Prostate gland (tissue), 2 donors: ENCODE measurements around the gene PDE10A. TPM values are rescaled to one million over a fixed set of nuclear protein-coding genes. Genes with fewer than 3 reads are reported as not detected.
"Not testable (repeated sequence)": the region's sequence is repeated elsewhere in the genome, so short reads cannot be mapped to it uniquely, and the experiment has no call there.

Experiments
- DNase-seq: peaks from one replicate; pipeline ENCODE4 v3.0.0-alpha.2; 2019; ENCODE audit warnings: low spot score
- H3K27ac ChIP-seq, 2 donors: fragments of 200-600 bp; sonication (generic); 2 replicates each; pipeline ENCODE4 v1.5.1; 2017 to 2019
- H3K27me3 ChIP-seq: fragments of 200-600 bp; sonication (generic); replicated peaks from 2 replicates; pipeline ENCODE4 v1.5.1; 2019; ENCODE audit not compliant: insufficient read depth
- H3K36me3 ChIP-seq, 2 donors: fragments of 200-600 bp; sonication (generic); 1 replicate in 1 of 2; 2 replicates in 1 of 2; pipeline versions ENCODE4 v1.5.1 to v1.8.1; 2017 to 2019
- H3K4me1 ChIP-seq: fragments of 200-600 bp; sonication (generic); replicated peaks from 2 replicates; pipeline ENCODE4 v1.5.1; 2019
- H3K4me3 ChIP-seq, 2 donors: fragments of 200-600 bp; sonication (generic); 2 replicates each; pipeline ENCODE4 v1.5.1; 2017 to 2019
- H3K9me3 ChIP-seq: fragments of 200-600 bp; sonication (generic); 2 replicates; pipeline ENCODE4 v1.5.1; 2017
- POLR2A ChIP-seq: fragments of 450-650 bp; IDR thresholded peaks from one replicate; pipeline ENCODE4 v1.6.1; 2016; ENCODE audit warnings: antibody characterized with exemption, mild to moderate bottlenecking
- POLR2AphosphoS5 ChIP-seq: sonication (generic); formaldehyde crosslinking; IDR thresholded peaks from one replicate; pipeline ENCODE4 v1.6.1; 2017; ENCODE audit warnings: antibody characterized with exemption
- WGBS: methylation state at CpG from one replicate; pipeline ENCODE4 v1.1.5; 2018; 5-methylcytosine and 5-hydroxymethylcytosine counted together
- intact Hi-C: fragments of 100-400 bp; cut with DNase I; formaldehyde crosslinking; loops from one replicate; pipeline ENCODE4 v1.14.2; 2022
- total RNA-seq, 2 donors: library from RNA; depleted of rRNA; stranded (reverse); fragments of >200 nt; gene quantifications; one replicate each; pipeline ENCODE4 v1.1.0, GENCODE V29; 2016
- TF ChIP-seq, protein P1 (sequence below), 4 experiments: fragments of 200-600 bp in 2 of 4; fragments of 450-650 bp in 2 of 4; sonication (generic) in 2 of 4; IDR thresholded peaks; 1 replicate in 3 of 4; 2 replicates in 1 of 4; pipeline ENCODE4 v1.5.1; 2016 to 2019; ENCODE audit warnings: antibody characterized with exemption in 4 of 4, mild to moderate bottlenecking in 2 of 4, moderate library complexity in 2 of 4

PDE10A gene
- total RNA-seq, 2 donors from 2014 or later = 9.6 to 13.5 TPM

DNA sequence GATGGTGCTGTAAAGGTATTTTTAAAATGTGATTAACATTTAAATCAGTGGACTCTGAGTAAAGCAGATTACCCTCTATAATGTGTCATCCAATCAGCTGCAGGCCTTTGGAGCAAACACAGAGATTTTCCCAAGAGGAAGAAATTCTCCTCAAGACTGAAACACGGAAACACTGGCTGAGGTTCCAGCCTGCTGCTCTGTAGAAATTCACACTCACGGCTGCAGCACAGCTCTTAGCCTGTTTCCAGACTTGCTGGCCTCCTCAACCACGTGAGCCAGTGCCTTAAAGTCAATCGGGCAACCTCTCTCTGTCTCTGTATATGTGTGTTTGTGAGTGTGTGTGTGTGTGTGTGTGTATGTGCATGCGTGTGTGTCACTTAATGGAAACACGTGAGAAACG is 41.1 kb downstream of the PDE10A start:
- DNase-seq = no peak
- Histone ChIP-seq H3K4me3 (no peak overlapping the region), H3K27ac (no peak overlapping the region), H3K4me1 (no peaks in the 10 kb centered on the region), H3K36me3 (no peaks in the 10 kb centered on the region), H3K27me3 (no peaks in the 10 kb centered on the region), H3K9me3 (no peaks in the 10 kb centered on the region)
- intact Hi-C loops = no loop called here
- TF ChIP-seq, protein P1, sequence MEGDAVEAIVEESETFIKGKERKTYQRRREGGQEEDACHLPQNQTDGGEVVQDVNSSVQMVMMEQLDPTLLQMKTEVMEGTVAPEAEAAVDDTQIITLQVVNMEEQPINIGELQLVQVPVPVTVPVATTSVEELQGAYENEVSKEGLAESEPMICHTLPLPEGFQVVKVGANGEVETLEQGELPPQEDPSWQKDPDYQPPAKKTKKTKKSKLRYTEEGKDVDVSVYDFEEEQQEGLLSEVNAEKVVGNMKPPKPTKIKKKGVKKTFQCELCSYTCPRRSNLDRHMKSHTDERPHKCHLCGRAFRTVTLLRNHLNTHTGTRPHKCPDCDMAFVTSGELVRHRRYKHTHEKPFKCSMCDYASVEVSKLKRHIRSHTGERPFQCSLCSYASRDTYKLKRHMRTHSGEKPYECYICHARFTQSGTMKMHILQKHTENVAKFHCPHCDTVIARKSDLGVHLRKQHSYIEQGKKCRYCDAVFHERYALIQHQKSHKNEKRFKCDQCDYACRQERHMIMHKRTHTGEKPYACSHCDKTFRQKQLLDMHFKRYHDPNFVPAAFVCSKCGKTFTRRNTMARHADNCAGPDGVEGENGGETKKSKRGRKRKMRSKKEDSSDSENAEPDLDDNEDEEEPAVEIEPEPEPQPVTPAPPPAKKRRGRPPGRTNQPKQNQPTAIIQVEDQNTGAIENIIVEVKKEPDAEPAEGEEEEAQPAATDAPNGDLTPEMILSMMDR (IDR thresholded peaks at IDR 0.05) = no peak
- TF ChIP-seq POLR2A = no peak
- no peak for TF ChIP-seq POLR2AphosphoS5
- WGBS = 88% methylated on average over 7 of the region's 7 CpGs

DNA sequence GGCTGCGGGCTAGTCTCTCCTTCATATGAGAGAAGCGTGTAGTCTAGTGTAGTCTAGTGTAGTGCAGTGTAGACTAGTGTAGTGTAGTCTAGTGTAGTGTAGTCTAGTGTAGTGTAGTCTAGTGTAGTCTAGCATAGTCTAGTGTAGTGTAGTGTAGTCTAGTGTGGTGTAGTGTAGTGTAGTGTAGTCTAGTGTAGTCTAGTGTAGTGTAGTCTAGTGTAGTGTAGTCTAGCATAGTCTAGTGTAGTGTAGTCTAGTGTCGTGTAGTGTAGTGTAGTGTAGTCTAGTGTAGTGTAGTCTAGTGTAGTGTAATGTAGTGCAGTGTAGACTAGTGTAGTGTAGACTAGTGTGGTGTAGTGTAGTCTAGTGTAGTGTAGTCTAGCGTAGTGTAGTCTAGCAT is 44.1 kb downstream of the PDE10A start:
- H3K36me3 ChIP-seq, H3K9me3 ChIP-seq, intact Hi-C loops, DNase-seq, H3K4me1 ChIP-seq, H3K27ac ChIP-seq, H3K4me3 ChIP-seq, H3K27me3 ChIP-seq: not testable (repeated sequence)
- WGBS = 96% methylated on average over 4 of the region's 4 CpGs

DNA sequence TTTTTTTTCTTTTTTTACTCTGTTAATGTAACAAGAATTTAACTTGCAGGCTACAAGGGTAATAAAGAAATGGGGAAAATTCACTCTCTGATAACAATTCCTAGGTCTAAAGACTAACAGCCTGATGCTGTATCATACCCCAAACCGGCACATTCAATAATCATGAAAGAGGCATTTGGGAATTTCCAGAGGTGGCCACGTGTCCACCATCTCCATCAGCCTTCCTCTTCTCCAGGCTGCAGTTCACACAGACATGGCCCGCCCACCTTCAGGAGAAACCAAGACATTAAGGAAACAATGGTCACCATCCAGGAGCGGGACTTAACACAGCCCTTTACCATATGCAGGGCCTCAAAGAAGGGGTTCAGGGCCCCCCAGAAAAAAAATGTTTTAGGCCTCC is 44.8 kb downstream of the PDE10A start:
- Histone ChIP-seq H3K27me3 (no peaks in the 10 kb centered on the region), H3K9me3 (no peaks in the 10 kb centered on the region), H3K36me3 (no peaks in the 10 kb centered on the region), H3K4me3 (no peak overlapping the region), H3K4me1 (no peaks in the 10 kb centered on the region), H3K27ac (no peak overlapping the region)
- intact Hi-C loops = no loop called here
- TF ChIP-seq POLR2AphosphoS5 = no peak
- TF ChIP-seq POLR2A = no peak
- TF ChIP-seq, protein P1 (IDR thresholded peaks at IDR 0.05) = no peak
- WGBS = 92% methylated on average over 4 of the region's 4 CpGs
- no peak for DNase-seq

DNA sequence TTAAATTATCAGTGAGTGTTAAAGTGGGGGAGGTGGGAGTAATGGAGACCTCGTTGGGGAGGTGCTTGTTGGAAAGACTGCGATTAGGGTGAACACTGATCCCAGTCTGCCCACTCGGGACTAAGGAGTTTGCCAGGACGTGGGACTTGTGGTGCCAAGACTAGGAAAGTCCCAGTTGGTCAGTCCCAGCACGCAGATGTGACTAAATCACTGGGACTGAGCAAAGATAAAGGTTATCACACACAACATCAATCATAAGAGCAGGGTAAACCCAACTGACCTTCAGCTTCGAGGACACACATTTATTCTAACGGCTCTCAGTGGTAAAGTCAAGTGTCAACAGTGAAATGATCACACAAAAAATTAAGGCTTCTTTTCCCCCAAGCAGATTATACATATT is 45.5 kb downstream of the PDE10A start:
- WGBS = 79% methylated on average over 7 of the region's 7 CpGs
- Histone ChIP-seq H3K9me3 (no peaks in the 10 kb centered on the region), H3K4me3 (no peak overlapping the region), H3K27me3 (no peaks in the 10 kb centered on the region), H3K36me3 (no peaks in the 10 kb centered on the region), H3K4me1 (no peaks in the 10 kb centered on the region), H3K27ac (no peak overlapping the region)
- no peak for DNase-seq
- intact Hi-C loops = no loop called here
- TF ChIP-seq POLR2A (no peak), POLR2AphosphoS5 (no peak)
- TF ChIP-seq, protein P1 (IDR thresholded peaks at IDR 0.05) = no peak

DNA sequence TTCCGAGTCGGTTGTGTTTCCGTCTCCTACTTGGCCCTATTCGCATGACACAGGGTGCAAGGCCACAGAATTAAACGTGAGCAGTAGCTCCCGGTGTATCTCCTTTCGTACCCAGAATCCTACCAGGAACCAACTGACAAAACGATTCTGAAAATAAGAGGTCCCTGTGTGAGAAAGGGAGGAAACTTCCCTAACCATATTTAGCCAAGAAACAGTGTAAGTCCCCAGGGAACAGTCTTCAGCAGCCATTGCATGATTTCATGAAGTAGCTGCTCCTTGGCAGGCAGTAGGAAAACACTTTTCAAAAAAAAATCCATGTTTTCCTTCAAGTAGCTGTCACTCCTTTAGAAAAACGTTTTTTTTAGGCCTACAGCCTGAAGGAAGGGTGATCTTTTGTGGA is 46.9 kb downstream of the PDE10A start:
- Histone ChIP-seq H3K27me3 (no peaks in the 10 kb centered on the region), H3K27ac (no peak overlapping the region), H3K4me3 (no peak overlapping the region), H3K9me3 (no peaks in the 10 kb centered on the region), H3K4me1 (no peaks in the 10 kb centered on the region), H3K36me3 (no peaks in the 10 kb centered on the region)
- 69% methylated on average over 9 of the region's 9 CpGs for WGBS
- no peak for DNase-seq
- TF ChIP-seq, protein P1 (IDR thresholded peaks at IDR 0.05) = no peak
- TF ChIP-seq POLR2AphosphoS5 = no peak
- intact Hi-C loops = no loop called here
